HepG2 (cell line): ENCODE measurements around the gene SMIM8. TPM values are rescaled to one million over a fixed set of nuclear protein-coding genes. Genes with fewer than 3 reads are reported as not detected.

Experiments used
- AHDC1 ChIP-seq: sonication (generic); formaldehyde crosslinking; IDR thresholded peaks from 2 replicates; pipeline ENCODE4 v1.5.1; 2020; ENCODE audit warnings: mild to moderate bottlenecking, missing genetic modification reagents, borderline replicate concordance
- CEBPB ChIP-seq: IDR thresholded peaks from 2 replicates; pipeline ENCODE4 v1.6.1; 2011; ENCODE audit warnings: low read depth, low read length, improper control_type of control experiment, borderline replicate concordance
- IRF2 ChIP-seq: IDR thresholded peaks from 2 replicates; pipeline ENCODE4 v1.6.1; 2018; ENCODE audit warnings: missing genetic modification reagents, missing compliant biosample characterization
- KAT7 ChIP-seq: IDR thresholded peaks from 2 replicates; pipeline ENCODE4 v1.6.1; 2018; ENCODE audit warnings: borderline replicate concordance, missing compliant biosample characterization
- NR2F1 ChIP-seq, 2 experiments: fragments of 450-650 bp in 1 of 2; formaldehyde crosslinking in 1 of 2; IDR thresholded peaks; 2 replicates each; pipeline versions ENCODE4 v1.5.0 to v1.6.1; 2016 to 2020; ENCODE audit warnings: mild to moderate bottlenecking in 1 of 2, missing compliant biosample characterization in 1 of 2, missing genetic modification reagents in 1 of 2, moderate library complexity in 1 of 2
- NR2F6 ChIP-seq, 2 experiments: IDR thresholded peaks; 2 replicates each; pipeline ENCODE4 v1.6.1; 2016; ENCODE audit warnings: antibody characterized with exemption in 1 of 2, mild to moderate bottlenecking in 1 of 2
- TOE1 ChIP-seq: sonication (generic); formaldehyde crosslinking; IDR thresholded peaks from 2 replicates; pipeline ENCODE4 v1.4.0; 2020; ENCODE audit warnings: mild to moderate bottlenecking, missing genetic modification reagents
- ZBTB3 ChIP-seq: sonication (generic); formaldehyde crosslinking; IDR thresholded peaks from 2 replicates; pipeline ENCODE4 v1.4.0; 2020; ENCODE audit warnings: low read depth, mild to moderate bottlenecking, moderate library complexity, missing genetic modification reagents, borderline replicate concordance
- ZKSCAN5 ChIP-seq: sonication (generic); formaldehyde crosslinking; IDR thresholded peaks from 2 replicates; pipeline ENCODE4 v1.5.1; 2020; ENCODE audit warnings: mild to moderate bottlenecking, missing genetic modification reagents
- ZNF276 ChIP-seq: sonication (generic); formaldehyde crosslinking; IDR thresholded peaks from 2 replicates; pipeline ENCODE4 v1.4.0; 2020; ENCODE audit warnings: mild to moderate bottlenecking, low read depth, missing genetic modification reagents
- ZNF614 ChIP-seq: IDR thresholded peaks from 2 replicates; pipeline ENCODE4 v1.6.1; 2018; ENCODE audit warnings: missing biosample characterization, missing genetic modification reagents, inconsistent platforms, borderline replicate concordance
- polyA plus RNA-seq, 8 experiments: library from polyadenylated mRNA; depleted of rRNA in 3 of 8; stranded (reverse) in 7 of 8; unstranded in 1 of 8; fragments of >200 nt; fragmentation: Illumina TruSeq in 4 of 8; extraction: Trizol in 4 of 8; gene quantifications; 2 replicates each; pipeline versions ENCODE4 v1.2.1 to v1.2.3, GENCODE V29; 2011 to 2016; ENCODE audit warnings: low read depth in 4 of 8, missing spikeins in 1 of 8, mixed read lengths in 1 of 8; ENCODE audit not compliant: insufficient read depth in 1 of 8
- total RNA-seq, 5 experiments: library from RNA; depleted of rRNA; stranded (reverse); fragments of >200 nt; fragmentation: Illumina TruSeq; extraction: Trizol; gene quantifications; 2 replicates each; pipeline ENCODE4 v1.2.3, GENCODE V29; 2016; ENCODE audit warnings: low read depth in 1 of 5
- TF ChIP-seq, protein P1 (sequence below): sonication (generic); formaldehyde crosslinking; IDR thresholded peaks from 2 replicates; pipeline ENCODE4 v1.9.0; 2021; ENCODE audit warnings: missing genetic modification reagents, mild to moderate bottlenecking, borderline replicate concordance
- TF ChIP-seq, protein P2 (sequence below): sonication (generic); formaldehyde crosslinking; IDR thresholded peaks from 2 replicates; pipeline ENCODE4 v1.4.0; 2020; ENCODE audit warnings: mild to moderate bottlenecking, missing genetic modification reagents
- TF ChIP-seq, protein P3 (sequence below): sonication (generic); formaldehyde crosslinking; IDR thresholded peaks from 2 replicates; pipeline ENCODE4 v1.4.0; 2020; ENCODE audit warnings: missing genetic modification reagents

Gene SMIM8
- total and polyA plus RNA-seq, 2 of the 13 experiments (the other 11 are each of a cell fraction or from before 2014, with no cell fraction given), result 4.8 to 10.0 TPM

DNA sequence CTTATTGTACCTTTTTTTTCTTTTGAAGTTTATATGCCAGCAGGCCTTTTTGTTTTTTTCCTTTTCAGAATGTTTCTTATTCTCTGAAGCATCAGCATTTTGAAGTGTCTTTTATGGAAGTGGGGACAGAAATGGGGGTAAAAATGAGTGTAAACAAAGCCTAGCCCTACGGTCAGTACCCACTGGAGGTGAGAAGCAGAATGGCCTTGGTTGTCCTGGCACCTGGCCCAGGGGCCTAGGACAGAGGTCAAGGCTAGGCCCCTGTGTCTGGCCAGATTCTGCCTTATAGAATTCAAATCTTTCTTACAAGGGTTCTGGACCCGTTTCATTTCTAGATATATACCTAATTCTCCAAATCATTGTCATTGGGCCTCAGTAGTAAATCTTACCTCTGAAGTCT is 18.8 kb downstream of the SMIM8 start (continued):
- TF ChIP-seq KAT7 (CRISPR knock-in tag) (no peak), NR2F1 (CRISPR knock-in tag; IDR thresholded peaks at IDR 0.05) (peak; percentile 21 to 39; a peak in 1 of 4 replicates), ZNF614 (no peak), IRF2 (CRISPR knock-in tag) (no peak), ZNF276 (CRISPR knock-in tag) (no peak), NR2F6 (IDR thresholded peaks at IDR 0.05) (peak; percentile 60), NR2F6 (CRISPR knock-in tag; IDR thresholded peaks at IDR 0.05) (peak; percentile 84), AHDC1 (no peak), ZKSCAN5 (CRISPR knock-in tag) (peak; percentile 78; the same call in 1 of the 2 replicates), CEBPB (no peak), ZBTB3 (CRISPR knock-in tag) (no peak), TOE1 (CRISPR knock-in tag) (no peak)
- TF ChIP-seq, protein P1, sequence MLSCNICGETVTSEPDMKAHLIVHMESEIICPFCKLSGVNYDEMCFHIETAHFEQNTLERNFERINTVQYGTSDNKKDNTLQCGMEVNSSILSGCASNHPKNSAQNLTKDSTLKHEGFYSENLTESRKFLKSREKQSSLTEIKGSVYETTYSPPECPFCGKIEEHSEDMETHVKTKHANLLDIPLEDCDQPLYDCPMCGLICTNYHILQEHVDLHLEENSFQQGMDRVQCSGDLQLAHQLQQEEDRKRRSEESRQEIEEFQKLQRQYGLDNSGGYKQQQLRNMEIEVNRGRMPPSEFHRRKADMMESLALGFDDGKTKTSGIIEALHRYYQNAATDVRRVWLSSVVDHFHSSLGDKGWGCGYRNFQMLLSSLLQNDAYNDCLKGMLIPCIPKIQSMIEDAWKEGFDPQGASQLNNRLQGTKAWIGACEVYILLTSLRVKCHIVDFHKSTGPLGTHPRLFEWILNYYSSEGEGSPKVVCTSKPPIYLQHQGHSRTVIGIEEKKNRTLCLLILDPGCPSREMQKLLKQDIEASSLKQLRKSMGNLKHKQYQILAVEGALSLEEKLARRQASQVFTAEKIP (CRISPR knock-in tag), result no peak
- TF ChIP-seq, protein P2, sequence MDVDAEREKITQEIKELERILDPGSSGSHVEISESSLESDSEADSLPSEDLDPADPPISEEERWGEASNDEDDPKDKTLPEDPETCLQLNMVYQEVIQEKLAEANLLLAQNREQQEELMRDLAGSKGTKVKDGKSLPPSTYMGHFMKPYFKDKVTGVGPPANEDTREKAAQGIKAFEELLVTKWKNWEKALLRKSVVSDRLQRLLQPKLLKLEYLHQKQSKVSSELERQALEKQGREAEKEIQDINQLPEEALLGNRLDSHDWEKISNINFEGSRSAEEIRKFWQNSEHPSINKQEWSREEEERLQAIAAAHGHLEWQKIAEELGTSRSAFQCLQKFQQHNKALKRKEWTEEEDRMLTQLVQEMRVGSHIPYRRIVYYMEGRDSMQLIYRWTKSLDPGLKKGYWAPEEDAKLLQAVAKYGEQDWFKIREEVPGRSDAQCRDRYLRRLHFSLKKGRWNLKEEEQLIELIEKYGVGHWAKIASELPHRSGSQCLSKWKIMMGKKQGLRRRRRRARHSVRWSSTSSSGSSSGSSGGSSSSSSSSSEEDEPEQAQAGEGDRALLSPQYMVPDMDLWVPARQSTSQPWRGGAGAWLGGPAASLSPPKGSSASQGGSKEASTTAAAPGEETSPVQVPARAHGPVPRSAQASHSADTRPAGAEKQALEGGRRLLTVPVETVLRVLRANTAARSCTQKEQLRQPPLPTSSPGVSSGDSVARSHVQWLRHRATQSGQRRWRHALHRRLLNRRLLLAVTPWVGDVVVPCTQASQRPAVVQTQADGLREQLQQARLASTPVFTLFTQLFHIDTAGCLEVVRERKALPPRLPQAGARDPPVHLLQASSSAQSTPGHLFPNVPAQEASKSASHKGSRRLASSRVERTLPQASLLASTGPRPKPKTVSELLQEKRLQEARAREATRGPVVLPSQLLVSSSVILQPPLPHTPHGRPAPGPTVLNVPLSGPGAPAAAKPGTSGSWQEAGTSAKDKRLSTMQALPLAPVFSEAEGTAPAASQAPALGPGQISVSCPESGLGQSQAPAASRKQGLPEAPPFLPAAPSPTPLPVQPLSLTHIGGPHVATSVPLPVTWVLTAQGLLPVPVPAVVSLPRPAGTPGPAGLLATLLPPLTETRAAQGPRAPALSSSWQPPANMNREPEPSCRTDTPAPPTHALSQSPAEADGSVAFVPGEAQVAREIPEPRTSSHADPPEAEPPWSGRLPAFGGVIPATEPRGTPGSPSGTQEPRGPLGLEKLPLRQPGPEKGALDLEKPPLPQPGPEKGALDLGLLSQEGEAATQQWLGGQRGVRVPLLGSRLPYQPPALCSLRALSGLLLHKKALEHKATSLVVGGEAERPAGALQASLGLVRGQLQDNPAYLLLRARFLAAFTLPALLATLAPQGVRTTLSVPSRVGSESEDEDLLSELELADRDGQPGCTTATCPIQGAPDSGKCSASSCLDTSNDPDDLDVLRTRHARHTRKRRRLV (CRISPR knock-in tag), result no peak
- TF ChIP-seq, protein P3, sequence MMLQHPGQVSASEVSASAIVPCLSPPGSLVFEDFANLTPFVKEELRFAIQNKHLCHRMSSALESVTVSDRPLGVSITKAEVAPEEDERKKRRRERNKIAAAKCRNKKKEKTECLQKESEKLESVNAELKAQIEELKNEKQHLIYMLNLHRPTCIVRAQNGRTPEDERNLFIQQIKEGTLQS (CRISPR knock-in tag), result no peak
